Measurements from ENCODE around the gene IARS1.

- TF ChIP-seq CREB1 (IDR thresholded peaks at IDR 0.05; ENCODE audit: low read depth) (no peak), TCF12 (IDR thresholded peaks at IDR 0.05; ENCODE audit: low read depth) (no peak), REST (IDR thresholded peaks at IDR 0.05; ENCODE audit: low read depth) (no peak)
These were observed 39.2 kb upstream of the IARS1 start for GRCh38 chr9:92332577-92333281.
